Smooth muscle cell (in vitro differentiated cells): ENCODE results near the gene CYP27A1. TPM values are rescaled to one million over a fixed set of nuclear protein-coding genes. Genes with fewer than 3 reads are reported as not detected.

Experiments used
- DNase-seq: peaks from one replicate; lab custom pipeline; 2025; ENCODE audit not compliant: unreplicated experiment; lab: John Stamatoyannopoulos, UW
- H2AFZ ChIP-seq: fragments of 200-600 bp; sonication (generic); 2 replicates; pipeline ENCODE4 v1.6.0; 2016; ENCODE audit warnings: antibody characterized with exemption, low read depth, mild to moderate bottlenecking
- H3F3A ChIP-seq: fragments of 200-600 bp; sonication (generic); 2 replicates; pipeline ENCODE4 v1.6.0; 2017; ENCODE audit warnings: antibody characterized with exemption, low read depth
- H3K27ac ChIP-seq: fragments of 200-600 bp; sonication (generic); 2 replicates; pipeline ENCODE4 v1.5.1; 2016; ENCODE audit warnings: low read depth, mild to moderate bottlenecking
- H3K27me3 ChIP-seq: fragments of 200-600 bp; sonication (generic); 2 replicates; pipeline ENCODE4 v1.6.1; 2016; ENCODE audit warnings: low read depth, mild to moderate bottlenecking
- H3K36me3 ChIP-seq: fragments of 200-600 bp; sonication (generic); 2 replicates; pipeline ENCODE4 v1.5.1; 2016; ENCODE audit warnings: low read depth
- H3K4me1 ChIP-seq: fragments of 200-600 bp; sonication (generic); 2 replicates; pipeline ENCODE4 v1.5.1; 2016; ENCODE audit warnings: low read depth
- H3K4me2 ChIP-seq: fragments of 200-600 bp; sonication (generic); 2 replicates; pipeline ENCODE4 v1.6.0; 2016; ENCODE audit warnings: mild to moderate bottlenecking
- H3K4me3 ChIP-seq: fragments of 200-600 bp; sonication (generic); 2 replicates; pipeline ENCODE4 v1.5.1; 2016; ENCODE audit warnings: mild to moderate bottlenecking
- H3K79me2 ChIP-seq: fragments of 200-600 bp; sonication (generic); 2 replicates; pipeline ENCODE4 v1.6.0; 2016; ENCODE audit warnings: low read depth, mild to moderate bottlenecking
- H3K9ac ChIP-seq: fragments of 200-600 bp; sonication (generic); 2 replicates; pipeline ENCODE4 v1.6.0; 2016; ENCODE audit warnings: low read depth
- H3K9me3 ChIP-seq: fragments of 200-600 bp; sonication (generic); replicated peaks from 2 replicates; pipeline ENCODE4 v1.5.1; 2016; ENCODE audit warnings: low read depth
- H4K20me1 ChIP-seq: fragments of 200-600 bp; sonication (generic); 2 replicates; pipeline ENCODE4 v1.6.0; 2016; ENCODE audit warnings: low read depth
- CTCF ChIP-seq: fragments of 200-600 bp; sonication (generic); IDR thresholded peaks from 2 replicates; pipeline ENCODE4 v1.5.1; 2017; ENCODE audit warnings: borderline replicate concordance, mild to moderate bottlenecking, antibody characterized with exemption; ENCODE audit not compliant: insufficient read depth, poor library complexity, severe bottlenecking
- WGBS: methylation state at CpG from one replicate; pipeline ENCODE4 v1.1.7; 2016; ENCODE audit warnings: low lambda C conversion rate; 5-methylcytosine and 5-hydroxymethylcytosine counted together
- polyA plus RNA-seq: library from polyadenylated mRNA; unstranded; fragments of >200 nt; fragmentation: Nextera tagmentation; extraction: Ambion mirVana; gene quantifications from 2 replicates; pipeline ENCODE4 v1.2.1, GENCODE V29; 2016
- total RNA-seq: library from RNA; depleted of rRNA; stranded (reverse); fragments of >200 nt; gene quantifications from 2 replicates; pipeline ENCODE4 v1.2.3, GENCODE V29; 2014

Gene CYP27A1
- total and polyA plus RNA-seq, 2 experiments from 2014 or later = 11.2 to 11.5 TPM

- Histone ChIP-seq H3K36me3 (no peaks in the 10 kb centered on the region), H3K27ac (peak overlapping the region; percentile 92), H3K4me2 (peak overlapping the region; percentile 75), H3K9me3 (no peaks in the 10 kb centered on the region), H4K20me1 (no peaks in the 10 kb centered on the region), H3K9ac (peak overlapping the region; percentile 65), H3K79me2 (no peaks in the 10 kb centered on the region), H3K4me1 (peaks cover 10% of the 10 kb centered on the region), H2AFZ (no peak overlapping the region), H3K4me3 (peak overlapping the region; percentile 14), H3F3A (peaks cover 21% of the 10 kb centered on the region), H3K27me3 (no peaks in the 10 kb centered on the region)
- 2% methylated on average over 3 of the region's 3 CpGs for WGBS
- DNase-seq = no peak
- TF ChIP-seq CTCF = no peak
These were observed 23.7 kb downstream of the CYP27A1 start for GRCh38 chr2:218805627-218806026.

- Histone ChIP-seq H3K36me3 (no peaks in the 10 kb centered on the region), H3K4me2 (peak overlapping the region; percentile 75), H3K9me3 (no peaks in the 10 kb centered on the region), H2AFZ (no peak overlapping the region), H3K4me1 (peaks cover 10% of the 10 kb centered on the region), H3K79me2 (no peaks in the 10 kb centered on the region), H3K9ac (peak overlapping the region; percentile 65), H3K4me3 (peak overlapping the region; percentile 14), H4K20me1 (no peaks in the 10 kb centered on the region), H3K27ac (peak overlapping the region; percentile 92), H3F3A (peaks cover 21% of the 10 kb centered on the region), H3K27me3 (no peaks in the 10 kb centered on the region)
- no peak for TF ChIP-seq CTCF
- DNase-seq = peak; percentile 14
- 10% methylated on average over 10 of the region's 10 CpGs for WGBS
These were observed 24.5 kb downstream of the CYP27A1 start for GRCh38 chr2:218806346-218806978.

- 77% methylated on average over 4 of the region's 4 CpGs for WGBS
- DNase-seq = no peak
- Histone ChIP-seq H3K27ac (no peak overlapping the region), H3K79me2 (no peaks in the 10 kb centered on the region), H3K4me1 (peaks cover 10% of the 10 kb centered on the region), H3K27me3 (no peaks in the 10 kb centered on the region), H3F3A (peaks cover 21% of the 10 kb centered on the region), H3K4me2 (no peak overlapping the region), H2AFZ (no peak overlapping the region), H3K9me3 (no peaks in the 10 kb centered on the region), H3K9ac (no peak overlapping the region), H4K20me1 (no peaks in the 10 kb centered on the region), H3K4me3 (no peak overlapping the region), H3K36me3 (no peaks in the 10 kb centered on the region)
- TF ChIP-seq CTCF = no peak
These were observed 25.7 kb downstream of the CYP27A1 start for GRCh38 chr2:218807626-218808025.

DNA sequence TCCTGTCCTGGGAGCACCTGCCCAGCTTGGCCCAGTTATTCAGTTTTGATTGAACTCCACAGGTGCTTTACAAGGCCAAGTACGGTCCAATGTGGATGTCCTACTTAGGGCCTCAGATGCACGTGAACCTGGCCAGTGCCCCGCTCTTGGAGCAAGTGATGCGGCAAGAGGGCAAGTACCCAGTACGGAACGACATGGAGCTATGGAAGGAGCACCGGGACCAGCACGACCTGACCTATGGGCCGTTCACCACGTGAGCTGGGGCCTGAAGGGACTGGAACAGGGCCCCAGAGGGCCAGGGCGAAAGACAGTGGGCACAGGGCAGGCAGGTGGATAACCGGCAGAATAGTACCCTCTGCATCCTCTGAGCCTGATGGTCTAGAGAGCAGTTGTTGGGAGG is 27.6 kb downstream of the CYP27A1 start:
- TF ChIP-seq CTCF = no peak
- 96% methylated on average over 12 of the region's 12 CpGs for WGBS
- Histone ChIP-seq H3K27ac (no peak overlapping the region), H3K4me2 (no peak overlapping the region), H3K4me3 (no peak overlapping the region), H4K20me1 (no peaks in the 10 kb centered on the region), H3K4me1 (peaks cover 10% of the 10 kb centered on the region), H3K27me3 (no peaks in the 10 kb centered on the region), H3K9ac (no peak overlapping the region), H3K36me3 (no peaks in the 10 kb centered on the region), H3F3A (peaks cover 21% of the 10 kb centered on the region), H2AFZ (no peak overlapping the region), H3K9me3 (no peaks in the 10 kb centered on the region), H3K79me2 (no peaks in the 10 kb centered on the region)
- no peak for DNase-seq
